HepG2 (cell line): Measurements from ENCODE around the gene CADPS2. TPM values are rescaled to one million over a fixed set of nuclear protein-coding genes. Genes with fewer than 3 reads are reported as not detected.

Experiments used
- ATAC-seq: fragments of 200-7000 bp; cut with Tn5 transposase; 3 replicates; pipeline ENCODE4 v1.9.1; 2020; ENCODE audit warnings: mild to moderate bottlenecking, moderate library complexity
- BruUV-seq: library from RNA; stranded (reverse); fragments of 400-500 nt; replicated peaks from 2 replicates; lab custom pipeline; 2021; lab: Mats Ljungman, UMichigan
- CTCF ChIA-PET: fragments of 300-600 bp; formaldehyde crosslinking; extraction: SDS; loops from one replicate; lab custom pipeline; 2021; ENCODE audit warnings: low total read pairs, inconsistent platforms, low intra/inter-chr PET ratio; lab: Yijun Ruan, JAX
- POLR2A ChIA-PET: fragments of 350-600 bp; sonication (Branson Sonifier 250); formaldehyde crosslinking; loops from one replicate; lab custom pipeline; 2020; ENCODE audit warnings: antibody characterized with exemption, inconsistent platforms; lab: Yijun Ruan, JAX
- DNase-seq: peaks from one replicate; pipeline ENCODE4 v3.0.0-alpha.2; 2015; ENCODE audit warnings: low spot score
- FAIRE-seq: peaks from 3 replicates; lab custom pipeline; 2011; peaks lifted over from hg19 to GRCh38; lab: Jason Lieb, UNC
- H2AFZ ChIP-seq: one replicate; pipeline ENCODE4 v1.6.1; 2011; ENCODE audit warnings: low read length, inconsistent platforms
- H3K27ac ChIP-seq: fragments of 300-600 bp; 3 replicates; pipeline ENCODE4 v1.8.0; 2011; ENCODE audit warnings: mixed run types, mild to moderate bottlenecking, mixed read lengths, low read length, inconsistent platforms; ENCODE audit not compliant: insufficient read depth; ENCODE audit errors: extremely low read length
- H3K27me3 ChIP-seq, 2 experiments: fragments of 200-600 bp in 1 of 2; 2 replicates in 1 of 2; 3 replicates in 1 of 2; pipeline versions ENCODE4 v1.6.0 to v1.8.0; 2011; ENCODE audit warnings: low read length in 2 of 2, mild to moderate bottlenecking in 2 of 2, moderate library complexity in 2 of 2, inconsistent platforms in 1 of 2; ENCODE audit not compliant: insufficient read depth in 2 of 2, control insufficient read depth in 1 of 2
- H3K36me3 ChIP-seq, 2 experiments: fragments of 200-600 bp in 1 of 2; replicated peaks in 1 of 2; 2 replicates in 1 of 2; 3 replicates in 1 of 2; pipeline versions ENCODE4 v1.5.1 to v1.8.0; 2011; ENCODE audit warnings: low read length in 2 of 2, inconsistent platforms in 1 of 2; ENCODE audit not compliant: insufficient read depth in 2 of 2, control insufficient read depth in 1 of 2
- H3K4me1 ChIP-seq: 2 replicates; pipeline ENCODE4 v1.5.1; 2012; ENCODE audit warnings: low read length, inconsistent platforms; ENCODE audit not compliant: insufficient read depth
- H3K4me2 ChIP-seq: 2 replicates; pipeline ENCODE4 v1.6.0; 2011; ENCODE audit warnings: low read depth, low read length, inconsistent platforms
- H3K4me3 ChIP-seq, 3 experiments: fragments of 200-600 bp in 1 of 3; sonication (generic), shearing (Covaris generic) in 1 of 3; replicated peaks in 1 of 3; 2 replicates each; pipeline ENCODE4 v1.5.1; 2011 to 2016; ENCODE audit warnings: low read length in 3 of 3, inconsistent platforms in 2 of 3, low read depth in 2 of 3, mild to moderate bottlenecking in 2 of 3, control low read depth in 1 of 3, mixed read lengths in 1 of 3; ENCODE audit not compliant: insufficient read depth in 1 of 3
- H3K79me2 ChIP-seq: one replicate; pipeline ENCODE4 v1.6.1; 2011; ENCODE audit warnings: low read length, inconsistent platforms; ENCODE audit not compliant: insufficient read depth
- H3K9ac ChIP-seq: 2 replicates; pipeline ENCODE4 v1.6.0; 2011; ENCODE audit warnings: mild to moderate bottlenecking, low read depth, low read length, inconsistent platforms; ENCODE audit not compliant: insufficient read depth
- H3K9me3 ChIP-seq: 2 replicates; pipeline ENCODE4 v1.5.1; 2012; ENCODE audit warnings: mild to moderate bottlenecking, low read length
- H4K20me1 ChIP-seq: 2 replicates; pipeline ENCODE4 v1.6.0; 2011; ENCODE audit warnings: inconsistent platforms, mild to moderate bottlenecking, low read length, moderate library complexity; ENCODE audit not compliant: insufficient read depth
- HCFC1 ChIP-seq: fragments of 150-350 bp; IDR thresholded peaks from 2 replicates; pipeline ENCODE4 v1.6.1; 2014; ENCODE audit warnings: low read depth, low read length
- HOXA5 ChIP-seq: sonication (generic); formaldehyde crosslinking; IDR thresholded peaks from 2 replicates; pipeline ENCODE4 v1.4.0; 2020; ENCODE audit warnings: missing genetic modification reagents
- KLF11 ChIP-seq: IDR thresholded peaks from 2 replicates; pipeline ENCODE4 v1.6.1; 2016; ENCODE audit warnings: missing compliant biosample characterization
- MAFK ChIP-seq, 2 experiments: IDR thresholded peaks in 1 of 2; conservative IDR thresholded peaks in 1 of 2; 2 replicates each; pipeline ENCODE4 v1.6.1; 2011; ENCODE audit warnings: improper control_type of control experiment in 2 of 2, low read length in 2 of 2
- MATR3 ChIP-seq: sonication (generic); formaldehyde crosslinking; IDR thresholded peaks from 2 replicates; pipeline ENCODE4 v1.4.0; 2020; ENCODE audit warnings: missing genetic modification reagents
- NFATC3 ChIP-seq: sonication (generic); formaldehyde crosslinking; IDR thresholded peaks from 2 replicates; pipeline ENCODE4 v1.5.1; 2020; ENCODE audit warnings: mild to moderate bottlenecking, missing genetic modification reagents
- PAXIP1 ChIP-seq: sonication (generic); formaldehyde crosslinking; conservative IDR thresholded peaks from 2 replicates; pipeline ENCODE4 v1.4.0; 2020; ENCODE audit warnings: mild to moderate bottlenecking, missing genetic modification reagents, moderate library complexity
- RARA ChIP-seq: IDR thresholded peaks from 2 replicates; pipeline ENCODE4 v1.6.1; 2016; ENCODE audit warnings: missing genetic modification reagents, missing compliant biosample characterization
- RFXANK ChIP-seq: IDR thresholded peaks from 2 replicates; pipeline ENCODE4 v1.6.1; 2016
- TMF1 ChIP-seq: sonication (generic); formaldehyde crosslinking; IDR thresholded peaks from 2 replicates; pipeline ENCODE4 v1.8.1; 2022; ENCODE audit warnings: low read depth, missing genetic modification reagents
- ZIK1 ChIP-seq: sonication (generic); formaldehyde crosslinking; IDR thresholded peaks from 2 replicates; pipeline ENCODE4 v1.5.0; 2020; ENCODE audit warnings: mild to moderate bottlenecking, low read depth, missing genetic modification reagents, borderline replicate concordance
- ZNF343 ChIP-seq: sonication (generic); formaldehyde crosslinking; IDR thresholded peaks from 2 replicates; pipeline ENCODE4 v1.4.0; 2020; ENCODE audit warnings: mild to moderate bottlenecking, missing genetic modification reagents
- ZNF382 ChIP-seq: sonication (generic); formaldehyde crosslinking; IDR thresholded peaks from 2 replicates; pipeline ENCODE4 v1.5.0; 2020; ENCODE audit warnings: missing genetic modification reagents, mild to moderate bottlenecking, borderline replicate concordance
- WGBS: methylation state at CpG from one replicate; pipeline ENCODE4 v1.1.6; 2017; ENCODE audit warnings: low lambda C conversion rate; 5-methylcytosine and 5-hydroxymethylcytosine counted together
- in situ Hi-C: cut with HindIII; loops from 2 replicates; pipeline ENCODE4 v1.10.0; 2017; ENCODE audit warnings: low pct_unique_long_range_greater_than_20kb; ENCODE audit not compliant: extremely low pct_ligation_motif_present
- intact Hi-C: fragments of 100-400 bp; cut with micrococcal nuclease; formaldehyde crosslinking; loops from one replicate; pipeline ENCODE4 v1.10.0; 2022; ENCODE audit not compliant: unreplicated experiment
- polyA plus RNA-seq, 8 experiments: library from polyadenylated mRNA; depleted of rRNA in 3 of 8; stranded (reverse) in 7 of 8; unstranded in 1 of 8; fragments of >200 nt; fragmentation: Illumina TruSeq in 4 of 8; extraction: Trizol in 4 of 8; gene quantifications; 2 replicates each; pipeline versions ENCODE4 v1.2.1 to v1.2.3, GENCODE V29; 2011 to 2016; ENCODE audit warnings: low read depth in 4 of 8, missing spikeins in 1 of 8, mixed read lengths in 1 of 8; ENCODE audit not compliant: insufficient read depth in 1 of 8
- total RNA-seq, 5 experiments: library from RNA; depleted of rRNA; stranded (reverse); fragments of >200 nt; fragmentation: Illumina TruSeq; extraction: Trizol; gene quantifications; 2 replicates each; pipeline ENCODE4 v1.2.3, GENCODE V29; 2016; ENCODE audit warnings: low read depth in 1 of 5

The CADPS2 gene
- total and polyA plus RNA-seq, 2 of the 13 experiments (the other 11 are each of a cell fraction or from before 2014, with no cell fraction given), result 17.6 to 43.8 TPM

- no peak overlapping the region for H3K4me3 ChIP-seq
- FAIRE-seq (no peak), ATAC-seq (no peak)
- H3K9me3 ChIP-seq, result no peaks in the 10 kb centered on the region
- no peak overlapping the region for H2AFZ ChIP-seq
- intact Hi-C loops (no loop called here), in situ Hi-C loops (loop anchor here (5.0 kb wide), 1 partner anchor 299 kb away; no protein-coding TSS in a partner anchor)
- CTCF ChIA-PET, result no interaction called here
- no peak overlapping the region for H3K9ac ChIP-seq
- H3K27ac ChIP-seq, result no peak overlapping the region
- POLR2A ChIA-PET, result no interaction called here
- no peaks in the 10 kb centered on the region for H3K4me1 ChIP-seq
- H3K79me2 ChIP-seq, result no peaks in the 10 kb centered on the region
- no peaks in the 10 kb centered on the region for H4K20me1 ChIP-seq
- no peak overlapping the region for H3K4me2 ChIP-seq
- H3K27me3 ChIP-seq, result no peaks in the 10 kb centered on the region
- no TSS peak for BruUV-seq
- peak in 1 of 2 experiments; percentile 68; a peak in 2 of 4 replicates for TF ChIP-seq MAFK (conservative IDR thresholded peaks at IDR 0.05 in 1 of 2, IDR thresholded peaks at IDR 0.05 in 1 of 2; ENCODE audit: low read length in 2 of 2)
- no peak for TF ChIP-seq NFATC3 (CRISPR knock-in tag)
- TF ChIP-seq TMF1 (CRISPR knock-in tag), result no peak
- TF ChIP-seq, all 625 proteins: peak for 1
- no peaks in the 10 kb centered on the region for H3K36me3 ChIP-seq
- no peak for DNase-seq
These were observed 364.5 kb downstream of the CADPS2 start for GRCh38 chr7:122521767-122522166.

- intact Hi-C loops (no loop called here), in situ Hi-C loops (loop anchor here (5.0 kb wide), 1 partner anchor 299 kb away; no protein-coding TSS in a partner anchor)
- Histone ChIP-seq H2AFZ (no peak overlapping the region), H3K9ac (no peak overlapping the region), H3K27me3 (no peaks in the 10 kb centered on the region), H4K20me1 (no peaks in the 10 kb centered on the region), H3K4me2 (no peak overlapping the region), H3K9me3 (no peaks in the 10 kb centered on the region), H3K27ac (no peak overlapping the region), H3K4me1 (no peaks in the 10 kb centered on the region), H3K4me3 (no peak overlapping the region), H3K36me3 (no peaks in the 10 kb centered on the region), H3K79me2 (no peaks in the 10 kb centered on the region)
- WGBS, result 81% methylated on average over 5 of the region's 5 CpGs
- FAIRE-seq, result no peak
- no TSS peak for BruUV-seq
- ChIA-PET CTCF (no interaction called here), POLR2A (no interaction called here)
- no peak for ATAC-seq
- DNase-seq, result no peak
- TF ChIP-seq HCFC1, result no peak
- TF ChIP-seq HOXA5 (CRISPR knock-in tag), result no peak
- TF ChIP-seq RARA (CRISPR knock-in tag), result no peak
- TF ChIP-seq PAXIP1 (CRISPR knock-in tag), result no peak
- TF ChIP-seq RFXANK, result no peak
- TF ChIP-seq KLF11, result no peak
- TF ChIP-seq ZNF382 (CRISPR knock-in tag), result no peak
- no peak for TF ChIP-seq ZNF343 (CRISPR knock-in tag)
- no peak for TF ChIP-seq ZIK1 (CRISPR knock-in tag)
- TF ChIP-seq MATR3 (CRISPR knock-in tag), result no peak
These were observed 365.2 kb downstream of the CADPS2 start for GRCh38 chr7:122520971-122521555.
